ENCODE measurements around the gene DLK1. TPM values are rescaled to one million over a fixed set of nuclear protein-coding genes. Genes with fewer than 3 reads are reported as not detected.

DLK1 gene
- total RNA-seq, 1 experiment from 2014 or later = 8.2 TPM

DNA sequence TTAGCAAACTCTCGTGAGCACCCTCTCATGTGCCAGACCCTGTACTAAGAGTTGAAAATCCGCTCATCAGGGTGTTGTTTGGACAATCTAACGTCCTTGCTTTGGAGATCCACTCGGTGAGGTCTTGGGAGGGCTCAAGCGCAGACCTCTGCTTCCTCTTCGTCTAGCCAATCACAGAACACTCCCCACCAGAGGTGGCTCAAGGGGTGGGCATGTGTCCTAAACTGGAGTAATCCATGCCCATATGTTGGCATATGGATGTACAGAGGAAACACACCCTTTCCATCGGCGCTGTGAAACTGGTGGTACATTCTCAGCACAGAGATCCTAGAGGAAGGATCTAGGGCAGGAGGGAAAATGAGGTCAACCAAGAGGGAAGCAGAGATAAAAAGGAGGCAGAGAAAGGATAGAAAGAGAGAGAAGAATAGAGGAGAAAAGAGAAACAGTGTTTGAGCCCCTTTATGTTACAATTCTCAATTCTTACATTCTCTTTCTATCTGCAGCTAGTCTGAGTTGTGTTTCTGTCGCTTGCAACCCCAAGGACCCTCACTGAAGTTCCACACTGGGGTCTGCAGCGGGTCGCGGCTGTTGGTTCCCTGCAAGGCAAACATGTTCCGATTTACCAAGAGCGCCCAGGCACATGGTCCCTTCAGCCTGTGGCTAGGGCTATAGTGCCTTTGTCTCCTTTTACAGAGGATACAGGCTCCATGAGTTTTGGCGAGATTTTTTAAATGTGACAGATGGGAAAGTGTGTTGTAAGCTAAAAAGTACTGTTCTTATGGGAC, 40.5 kb downstream of the DLK1 start:
- in situ Hi-C loops (cut with HindIII; ENCODE audit: low pct_unique_long_range_greater_than_20kb, low sequenced_read_pairs) = no loop called here
- no peak for DNase-seq (ENCODE audit: low read depth, low spot score)

DNA sequence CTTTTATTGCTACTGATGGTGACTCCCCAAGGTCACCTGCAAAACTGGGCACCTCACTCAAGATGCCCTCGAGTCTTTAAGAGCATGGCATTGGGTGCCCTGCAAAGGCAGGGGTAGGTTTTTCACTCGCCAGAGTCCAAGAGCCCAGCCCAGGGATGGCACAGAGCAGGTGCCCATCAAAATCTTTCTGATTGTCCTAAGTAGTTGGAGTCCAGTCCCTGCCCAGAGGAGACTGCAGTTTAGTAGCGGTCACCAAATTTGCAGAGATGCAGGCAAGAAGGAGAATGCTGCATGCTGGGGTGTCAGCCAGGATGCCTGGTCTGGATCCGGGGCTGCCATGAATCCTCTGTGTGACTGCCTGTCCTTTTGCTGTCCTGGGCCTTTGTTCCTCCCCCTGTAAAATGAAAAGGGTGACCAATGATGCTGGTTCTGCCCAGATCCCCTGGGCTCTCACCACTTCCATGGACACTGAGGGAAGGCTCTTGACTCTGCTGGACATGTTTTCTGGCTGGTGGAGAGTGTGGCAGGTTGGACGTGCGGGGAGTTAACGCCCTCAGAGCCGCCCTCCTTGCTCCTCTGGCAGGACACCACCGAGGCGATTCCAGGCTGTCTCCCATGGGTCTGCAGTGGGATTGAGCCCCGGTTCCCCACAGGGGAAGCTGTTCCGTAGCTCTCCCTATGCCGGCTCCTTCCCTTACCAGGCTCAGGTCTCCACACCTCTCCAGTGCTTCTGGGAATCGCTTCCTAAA, 41.3 kb downstream of the DLK1 start:
- in situ Hi-C loops (cut with HindIII; ENCODE audit: low pct_unique_long_range_greater_than_20kb, low sequenced_read_pairs) = no loop called here
- no peak for DNase-seq (ENCODE audit: low read depth, low spot score)

DNA sequence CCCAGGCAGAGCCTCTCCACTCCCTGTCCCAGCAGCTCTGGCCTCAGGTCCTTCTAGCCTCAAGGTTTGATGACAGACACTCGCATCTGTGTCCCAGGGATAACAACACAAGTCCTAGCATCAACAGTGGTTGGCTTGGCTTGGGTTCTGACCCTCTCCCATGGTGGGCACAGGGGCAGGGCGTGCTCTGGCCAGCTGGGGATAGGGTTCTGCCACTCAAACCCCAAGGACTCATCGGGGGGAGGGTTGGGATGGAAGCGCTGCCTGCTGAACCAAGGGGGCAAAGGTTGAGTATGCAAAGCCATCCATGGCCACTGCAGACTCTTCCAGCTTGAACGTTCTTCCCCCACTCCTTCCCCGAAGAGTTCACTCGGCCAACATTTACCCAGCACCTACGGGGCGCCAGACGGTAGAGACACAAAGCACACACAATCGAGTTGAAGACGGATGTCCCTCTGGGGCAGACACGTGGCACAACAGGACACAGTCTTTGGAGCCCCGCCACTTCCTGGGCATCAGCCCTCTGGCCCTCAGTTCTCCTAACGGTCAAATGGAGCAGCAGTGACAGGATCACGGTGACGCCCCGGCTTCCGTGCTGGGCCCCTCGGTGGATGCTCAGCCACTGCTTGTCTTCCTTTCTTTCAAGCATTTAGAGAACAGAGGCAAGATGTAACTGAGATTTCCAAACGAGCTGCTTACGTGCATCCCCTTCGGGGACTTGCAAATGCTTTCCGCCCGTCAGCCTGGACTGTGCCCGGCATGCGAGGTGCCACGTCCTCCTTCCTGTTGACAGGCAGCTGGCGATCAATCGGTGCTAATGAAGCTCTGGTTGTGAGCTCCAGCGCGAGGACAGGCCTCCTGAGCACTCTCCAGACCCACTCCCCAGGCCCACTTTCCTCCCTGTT, 42.6 kb downstream of the DLK1 start:
- in situ Hi-C loops (cut with HindIII; ENCODE audit: low pct_unique_long_range_greater_than_20kb, low sequenced_read_pairs) = no loop called here
- no peak for DNase-seq (ENCODE audit: low read depth, low spot score)

DNA sequence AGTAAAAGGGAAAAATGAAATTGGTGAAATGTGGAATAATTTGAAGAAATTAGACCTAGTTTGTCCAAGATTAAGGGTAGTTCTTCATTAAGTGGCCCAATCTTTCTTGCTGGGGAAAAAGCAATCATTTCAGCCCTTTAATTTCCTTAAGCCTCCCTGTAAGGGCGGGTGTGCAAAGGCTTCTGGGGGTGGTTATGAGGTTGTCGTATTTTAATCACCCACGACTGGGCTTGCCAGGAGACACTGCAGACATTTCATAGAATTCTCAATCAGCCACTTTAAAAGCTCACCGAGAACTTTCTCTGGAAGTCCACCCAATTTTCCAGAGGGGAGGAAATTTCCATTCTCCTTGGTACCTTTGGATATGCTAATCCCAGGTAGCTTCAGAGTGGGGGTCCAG, 43.4 kb downstream of the DLK1 start:
- in situ Hi-C loops (cut with HindIII; ENCODE audit: low pct_unique_long_range_greater_than_20kb, low sequenced_read_pairs) = no loop called here
- no peak for DNase-seq (ENCODE audit: low read depth, low spot score)

DNA sequence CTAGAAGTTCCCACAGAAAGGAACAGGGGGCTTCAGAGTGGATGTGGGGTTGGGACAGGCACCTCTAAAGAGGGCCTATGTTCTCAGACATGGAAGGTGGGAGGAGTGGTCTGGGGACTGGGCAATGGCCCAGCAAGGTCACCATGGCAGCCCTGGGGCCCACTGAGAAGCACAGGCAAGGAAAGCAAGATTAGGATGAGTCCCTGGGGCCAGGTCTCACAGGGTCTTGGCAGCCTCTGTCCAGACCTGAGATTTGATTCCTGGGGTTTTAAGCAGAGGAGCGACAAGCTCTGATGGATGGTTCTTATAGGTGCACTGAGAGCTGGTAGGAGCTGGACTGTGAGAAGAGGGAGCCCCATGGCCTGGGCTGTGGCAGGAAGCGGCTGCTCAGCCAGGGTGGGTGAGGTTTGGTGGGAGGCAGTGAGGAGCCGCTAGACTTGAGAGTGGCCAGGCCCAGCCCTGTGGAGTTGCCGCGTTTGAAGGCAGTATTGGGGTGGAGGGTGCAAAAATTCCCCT, 44.0 kb downstream of the DLK1 start:
- in situ Hi-C loops (cut with HindIII; ENCODE audit: low pct_unique_long_range_greater_than_20kb, low sequenced_read_pairs) = no loop called here
- DNase-seq (ENCODE audit: low read depth, low spot score) = no peak

DNA sequence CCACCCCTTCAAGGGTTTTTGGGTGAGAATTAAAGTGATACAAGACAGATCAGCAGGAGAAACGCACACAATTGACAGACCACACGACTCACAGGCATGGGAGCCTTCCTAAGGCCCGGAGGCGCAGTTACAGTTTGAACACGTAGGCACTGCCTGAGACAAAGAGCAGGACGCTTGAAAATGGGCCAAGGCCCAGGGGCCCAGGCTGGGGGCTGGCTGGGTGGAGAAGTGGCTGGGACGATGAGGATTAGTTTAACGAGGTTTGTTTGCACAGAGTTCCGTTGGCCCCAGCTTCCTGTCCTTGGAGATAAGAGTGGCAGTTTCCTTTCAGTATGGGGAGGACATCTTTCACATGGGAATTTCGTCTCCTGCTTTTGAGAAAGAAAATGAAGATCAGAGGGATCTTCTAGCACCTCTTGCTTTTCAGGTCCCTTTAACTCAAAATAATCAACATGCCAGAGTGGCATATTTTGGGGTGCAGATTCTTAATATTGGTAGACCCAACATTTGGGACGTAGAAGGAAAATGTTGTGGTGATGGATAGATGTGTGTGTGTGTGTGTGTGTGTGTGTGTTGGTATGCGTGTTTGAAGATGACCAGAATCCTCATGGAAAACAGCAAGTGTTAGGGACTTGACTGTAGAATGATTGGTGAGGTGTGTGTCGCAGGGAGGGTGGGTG, 44.6 kb downstream of the DLK1 start:
- DNase-seq (ENCODE audit: low read depth, low spot score) = no peak
- in situ Hi-C loops (cut with HindIII; ENCODE audit: low pct_unique_long_range_greater_than_20kb, low sequenced_read_pairs) = no loop called here

DNA sequence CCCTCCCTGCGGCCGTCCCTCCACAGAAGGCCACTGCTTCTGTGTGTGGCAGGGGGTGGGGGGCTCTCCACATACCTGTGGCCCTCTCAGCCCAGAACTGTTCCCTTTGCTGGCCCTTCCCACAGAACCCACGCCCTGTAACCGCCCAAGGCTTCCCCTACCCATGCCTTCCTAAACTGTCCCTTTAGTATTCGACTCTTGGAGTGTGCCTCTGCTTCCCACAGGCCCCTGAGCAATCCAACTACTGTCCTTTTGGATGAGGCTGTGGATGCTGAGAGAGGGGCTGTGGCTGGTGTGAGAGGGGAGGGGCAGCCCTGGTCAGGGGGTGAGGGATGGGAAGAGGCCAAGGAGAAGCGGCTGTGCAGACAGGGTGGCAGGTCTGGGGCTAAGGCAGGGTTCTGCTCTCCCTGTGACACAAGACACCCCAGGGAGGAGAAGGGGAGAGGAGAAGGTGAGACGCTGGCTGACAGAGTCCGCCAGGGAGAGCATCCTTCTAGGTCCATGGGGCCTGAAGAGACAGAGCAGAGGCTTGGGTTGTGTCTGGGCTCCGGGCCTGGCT, 46.0 kb downstream of the DLK1 start:
- in situ Hi-C loops (cut with HindIII; ENCODE audit: low pct_unique_long_range_greater_than_20kb, low sequenced_read_pairs) = no loop called here
- no peak for DNase-seq (ENCODE audit: low read depth, low spot score)

DNA sequence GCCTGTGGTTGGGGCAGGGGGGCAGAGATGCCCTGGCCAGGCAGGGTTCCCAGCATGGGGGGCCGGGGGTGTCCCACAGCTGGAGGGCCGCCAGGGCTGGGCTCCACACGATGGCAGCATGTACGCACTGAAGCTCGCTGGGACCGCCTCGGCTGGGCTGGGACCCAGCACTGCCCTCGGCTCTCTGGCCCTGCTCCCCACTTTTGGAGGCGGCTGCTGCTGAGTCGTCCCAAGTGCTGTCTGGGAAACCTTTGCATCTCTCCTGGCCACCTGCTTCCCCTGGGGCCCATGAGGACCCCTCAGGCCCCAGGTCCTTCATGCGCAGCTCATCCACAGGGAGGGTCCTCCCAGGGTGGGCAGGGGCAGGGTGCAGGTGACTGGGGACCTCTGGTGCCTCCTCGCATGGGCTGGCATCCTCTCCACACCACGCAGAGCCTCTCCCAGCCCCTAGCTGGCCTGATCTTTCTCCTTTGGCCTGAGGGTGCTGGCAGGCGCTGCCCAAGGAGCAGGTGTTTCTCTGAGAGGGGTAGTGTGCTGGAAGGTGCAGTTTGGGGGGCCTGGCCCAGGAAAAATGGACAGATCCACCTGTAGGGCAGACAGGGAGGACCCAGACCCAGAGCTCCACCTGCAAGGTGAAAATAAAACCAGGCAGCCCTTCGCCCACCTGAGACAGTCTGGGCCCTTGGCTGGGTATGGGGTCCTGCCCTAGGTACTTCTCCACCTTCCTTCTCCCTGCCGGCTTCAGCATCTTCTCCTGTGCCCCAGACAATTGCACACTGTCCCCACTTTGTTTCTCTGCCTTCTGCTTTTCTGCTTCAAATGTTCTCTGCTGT, 46.9 kb downstream of the DLK1 start:
- in situ Hi-C loops (cut with HindIII; ENCODE audit: low pct_unique_long_range_greater_than_20kb, low sequenced_read_pairs) = no loop called here
- no peak for DNase-seq (ENCODE audit: low read depth, low spot score)

DNA sequence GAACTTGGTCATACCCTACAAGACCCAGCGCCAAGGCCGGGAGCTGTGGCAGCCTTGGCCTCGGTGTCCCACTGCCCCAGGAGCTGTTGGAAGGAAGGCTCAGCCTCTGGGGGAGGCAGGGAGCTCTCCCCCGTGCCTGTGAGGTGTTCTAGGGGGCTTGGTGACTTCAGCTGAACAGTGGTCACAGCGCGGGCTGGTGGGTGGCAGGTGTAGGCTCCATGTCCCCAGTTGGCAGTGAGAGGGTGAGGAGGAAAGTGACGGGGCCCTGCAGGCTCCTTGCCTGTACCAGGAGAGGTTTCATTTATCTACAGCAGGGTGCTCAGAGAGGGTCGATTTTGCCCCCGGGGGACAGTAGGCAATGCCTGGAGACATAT, 47.5 kb downstream of the DLK1 start:
- in situ Hi-C loops (cut with HindIII; ENCODE audit: low pct_unique_long_range_greater_than_20kb, low sequenced_read_pairs) = no loop called here
- no peak for DNase-seq (ENCODE audit: low read depth, low spot score)

DNA sequence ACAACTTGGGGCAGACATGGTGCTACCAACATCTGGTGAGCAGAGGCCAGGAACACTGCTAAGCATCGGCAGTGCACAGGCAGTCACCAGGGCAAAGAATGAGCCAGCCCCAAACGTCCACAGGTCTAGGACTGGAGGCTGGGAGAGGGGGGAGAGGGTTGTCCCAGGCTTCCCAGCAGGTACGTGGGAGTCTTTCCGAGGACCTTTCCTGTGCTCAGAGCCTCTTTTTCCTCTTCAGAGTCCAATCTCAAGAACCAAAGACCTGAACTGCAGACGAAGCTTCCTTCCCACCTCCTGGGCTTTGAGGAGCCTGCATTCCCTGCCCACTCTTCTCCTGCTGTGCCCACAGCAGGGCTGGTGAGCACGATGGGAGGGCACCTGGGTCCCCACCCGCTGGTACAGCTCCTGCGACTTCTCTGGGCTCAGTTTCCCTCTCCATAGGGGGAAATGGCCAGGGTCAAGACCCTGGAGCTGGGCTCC, 48.7 kb downstream of the DLK1 start:
- in situ Hi-C loops (cut with HindIII; ENCODE audit: low pct_unique_long_range_greater_than_20kb, low sequenced_read_pairs) = no loop called here
- DNase-seq (ENCODE audit: low read depth, low spot score) = no peak

DNA sequence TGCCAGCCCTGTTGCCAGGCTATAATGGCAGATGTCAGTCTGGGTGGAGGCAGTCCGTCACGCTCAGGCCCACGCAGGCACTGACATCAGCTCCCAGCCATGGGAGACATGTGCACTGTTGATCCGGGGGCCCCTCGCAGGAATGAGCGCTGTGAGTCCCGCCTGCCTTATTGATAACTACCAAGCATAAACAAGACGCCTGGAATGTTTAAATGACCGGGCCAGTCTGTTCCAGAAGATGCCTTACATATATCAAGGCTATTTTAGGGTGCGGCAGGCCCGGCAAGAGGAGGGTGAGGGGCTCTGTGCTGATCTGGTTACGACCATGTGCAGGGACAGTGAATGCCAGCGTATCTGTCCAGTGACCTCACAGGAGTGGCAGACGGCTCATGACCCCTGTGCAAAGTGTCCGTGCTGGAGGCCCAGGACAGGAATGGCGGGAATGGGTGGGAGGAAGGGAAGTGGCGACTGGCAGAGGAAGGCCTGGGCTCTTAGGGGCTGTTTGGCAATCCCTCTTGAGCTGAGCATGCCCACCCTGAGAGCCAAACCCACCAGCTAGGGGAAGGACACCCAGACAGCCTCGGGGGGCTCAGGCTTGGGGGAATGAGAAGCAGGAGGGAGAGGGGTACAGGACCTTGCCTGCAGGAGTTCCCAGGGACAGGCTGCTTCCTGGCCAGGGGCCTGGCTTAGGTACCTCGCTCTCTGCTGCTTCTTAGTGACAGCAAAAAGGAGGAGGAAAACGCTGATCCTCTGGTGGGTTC, 49.3 kb downstream of the DLK1 start:
- in situ Hi-C loops (cut with HindIII; ENCODE audit: low pct_unique_long_range_greater_than_20kb, low sequenced_read_pairs) = no loop called here

DNA sequence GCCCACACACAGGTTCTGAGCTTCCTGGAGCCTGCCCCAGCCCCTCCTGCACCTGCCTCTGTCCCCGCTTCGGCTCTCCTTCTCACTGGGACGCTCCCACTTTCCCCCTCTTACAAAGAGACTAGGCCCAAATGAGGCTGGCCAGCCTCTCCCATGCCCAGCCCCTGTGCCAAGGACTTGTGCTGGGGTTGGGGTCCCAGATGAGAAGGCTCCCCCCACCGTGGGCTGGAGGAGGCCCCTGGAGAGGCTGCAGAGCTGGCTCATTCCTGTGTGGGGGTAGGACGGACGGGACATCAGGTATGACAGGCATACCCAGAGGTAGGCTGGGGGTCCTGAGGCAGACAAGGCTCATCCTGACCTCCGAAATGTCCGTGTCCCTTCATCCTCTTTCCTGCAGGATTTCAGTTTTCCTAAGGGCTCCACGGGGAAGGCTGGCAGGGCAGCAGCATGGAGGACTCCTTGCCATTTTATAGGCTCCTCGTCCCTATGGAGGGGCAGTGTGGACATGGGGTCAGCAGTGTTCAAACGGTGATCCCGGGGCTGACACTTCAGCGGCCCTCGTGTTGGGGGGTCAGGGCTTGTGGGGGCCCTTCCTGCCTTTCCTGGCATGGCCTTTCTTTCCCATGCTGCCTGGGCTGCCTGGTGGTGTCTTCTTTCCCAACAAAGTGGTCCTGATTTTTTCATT, 50.1 kb downstream of the DLK1 start:
- no peak for DNase-seq (ENCODE audit: low read depth, low spot score)
- in situ Hi-C loops (cut with HindIII; ENCODE audit: low pct_unique_long_range_greater_than_20kb, low sequenced_read_pairs) = no loop called here

More for the DNA sequence above, 49.3 kb downstream of the DLK1 start:
- no peak for DNase-seq (ENCODE audit: low read depth, low spot score)

DNA sequence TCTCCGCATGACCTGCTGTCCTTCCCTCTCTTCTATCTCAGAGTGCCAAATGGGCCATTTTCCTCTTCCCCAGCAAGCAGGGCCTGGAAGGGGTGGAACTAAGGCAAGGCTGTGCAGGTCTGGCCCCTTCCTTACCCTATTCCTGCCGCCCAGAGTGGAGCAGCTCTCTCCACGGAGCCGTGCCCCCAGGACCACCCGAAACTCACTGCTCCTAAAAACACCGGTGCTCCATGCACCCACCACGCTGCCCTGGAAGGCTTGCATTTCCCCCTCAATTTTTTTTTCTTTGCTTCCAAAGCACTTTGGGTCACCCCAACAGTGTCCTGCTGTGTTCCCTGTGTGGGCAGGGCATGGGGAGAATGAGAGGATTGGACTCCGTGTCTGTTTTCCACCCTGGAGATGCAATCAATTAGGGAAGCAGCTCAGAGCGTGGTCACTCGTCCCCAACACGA, 50.7 kb downstream of the DLK1 start:
- DNase-seq (ENCODE audit: low read depth, low spot score) = no peak
- in situ Hi-C loops (cut with HindIII; ENCODE audit: low pct_unique_long_range_greater_than_20kb, low sequenced_read_pairs) = no loop called here

DNA sequence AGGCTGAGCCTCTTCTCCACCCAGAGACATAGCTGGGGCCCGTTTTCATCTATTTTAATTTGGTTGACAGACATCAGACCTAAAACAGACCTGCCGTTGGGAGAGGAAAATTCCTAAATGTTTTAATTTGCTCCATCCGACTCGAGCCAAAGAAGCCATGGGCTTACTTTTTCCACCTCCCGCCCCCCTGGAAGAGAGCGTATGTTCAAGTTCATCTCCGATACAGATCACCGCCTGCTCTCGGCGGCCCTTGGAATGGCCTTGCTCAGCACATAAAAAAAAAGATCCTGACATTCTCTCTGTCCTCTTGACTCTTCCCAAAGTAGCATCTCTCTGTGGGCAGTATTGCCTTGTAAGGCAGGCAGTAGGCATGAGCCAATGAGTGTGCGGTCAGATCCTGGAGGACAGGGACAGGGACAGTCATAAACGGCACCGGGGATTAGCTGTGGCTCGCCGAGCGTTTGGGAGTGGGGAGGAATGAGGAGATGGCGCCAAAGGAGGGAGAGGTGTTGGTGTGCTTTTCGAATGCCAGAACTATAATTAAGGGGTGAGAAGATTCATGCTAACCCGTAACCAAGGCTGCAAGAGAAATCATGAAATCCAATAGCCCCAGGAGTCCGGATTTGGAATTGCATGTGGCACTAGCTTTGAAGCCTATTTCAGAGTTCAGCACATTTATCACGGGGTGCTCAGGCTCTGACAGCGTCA, 51.3 kb downstream of the DLK1 start:
- no peak for DNase-seq (ENCODE audit: low read depth, low spot score)
- in situ Hi-C loops (cut with HindIII; ENCODE audit: low pct_unique_long_range_greater_than_20kb, low sequenced_read_pairs) = no loop called here

DNA sequence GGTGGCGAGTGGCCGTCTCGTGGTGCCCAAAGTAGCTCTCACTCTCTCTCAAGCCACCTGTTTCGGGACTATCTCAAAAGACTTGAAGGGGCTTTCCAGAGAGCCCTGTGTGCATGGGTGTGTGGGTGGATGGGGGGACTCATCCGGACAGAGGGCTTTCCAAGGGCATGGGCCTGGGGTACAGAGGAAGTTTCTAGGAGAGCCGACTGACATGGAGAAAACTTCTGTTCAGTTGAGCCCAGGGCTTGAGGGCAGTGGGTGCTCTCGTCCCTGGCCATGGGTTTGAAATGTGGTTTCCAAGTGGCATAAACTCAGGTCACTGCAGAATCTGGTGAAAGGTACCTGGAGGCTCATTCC, 51.8 kb downstream of the DLK1 start:
- no peak for DNase-seq (ENCODE audit: low read depth, low spot score)
- in situ Hi-C loops (cut with HindIII; ENCODE audit: low pct_unique_long_range_greater_than_20kb, low sequenced_read_pairs) = no loop called here
